ENCODE results near the gene ASPG. TPM values are rescaled to one million over a fixed set of nuclear protein-coding genes. Genes with fewer than 3 reads are reported as not detected.

Gene ASPG
- total RNA-seq, 1 donor: not detected

- DNase-seq (ENCODE audit: low read depth): no peak
- TF ChIP-seq CTCF (IDR thresholded peaks at IDR 0.05; ENCODE audit: insufficient read depth, low read length): no peak
- H3K4me3 ChIP-seq (ENCODE audit: low read depth, low read length): no peak overlapping the region
Observed at GRCh38 chr14:104143521-104144452, 58.3 kb downstream of the ASPG start.

- no peak for DNase-seq (ENCODE audit: low read depth)
- no peak overlapping the region for H3K4me3 ChIP-seq (ENCODE audit: low read depth, low read length)
- TF ChIP-seq CTCF (IDR thresholded peaks at IDR 0.05; ENCODE audit: insufficient read depth, low read length): no peak
Observed at GRCh38 chr14:104144453-104144790, 58.9 kb downstream of the ASPG start.

- H3K4me3 ChIP-seq (ENCODE audit: low read depth, low read length): no peak overlapping the region
- no peak for TF ChIP-seq CTCF (IDR thresholded peaks at IDR 0.05; ENCODE audit: insufficient read depth, low read length)
- DNase-seq (ENCODE audit: low read depth): no peak
Observed at GRCh38 chr14:104144911-104145825, 59.7 kb downstream of the ASPG start.

GRCh38 chr14:104145826-104146601, 60.5 kb downstream of the ASPG start:
- no peak for DNase-seq (ENCODE audit: low read depth)
- no peak for TF ChIP-seq CTCF (IDR thresholded peaks at IDR 0.05; ENCODE audit: insufficient read depth, low read length)

GRCh38 chr14:104146651-104147345, 61.3 kb downstream of the ASPG start:
- H3K4me3 ChIP-seq (ENCODE audit: low read depth, low read length): no peak overlapping the region
- TF ChIP-seq CTCF (IDR thresholded peaks at IDR 0.05; ENCODE audit: insufficient read depth, low read length): no peak
- DNase-seq (ENCODE audit: low read depth): no peak

More at GRCh38 chr14:104145826-104146601, 60.5 kb downstream of the ASPG start:
- no peak overlapping the region for H3K4me3 ChIP-seq (ENCODE audit: low read depth, low read length)
